Measurements from ENCODE around the gene SSPN. TPM values are rescaled to one million over a fixed set of nuclear protein-coding genes. Genes with fewer than 3 reads are reported as not detected.
A peak's percentile ranks its signal among the peaks of the same experiment; 100 is the strongest.

SSPN gene
- total and polyA plus RNA-seq, 2 experiments from 2014 or later = 1.1 to 2.3 TPM

DNA sequence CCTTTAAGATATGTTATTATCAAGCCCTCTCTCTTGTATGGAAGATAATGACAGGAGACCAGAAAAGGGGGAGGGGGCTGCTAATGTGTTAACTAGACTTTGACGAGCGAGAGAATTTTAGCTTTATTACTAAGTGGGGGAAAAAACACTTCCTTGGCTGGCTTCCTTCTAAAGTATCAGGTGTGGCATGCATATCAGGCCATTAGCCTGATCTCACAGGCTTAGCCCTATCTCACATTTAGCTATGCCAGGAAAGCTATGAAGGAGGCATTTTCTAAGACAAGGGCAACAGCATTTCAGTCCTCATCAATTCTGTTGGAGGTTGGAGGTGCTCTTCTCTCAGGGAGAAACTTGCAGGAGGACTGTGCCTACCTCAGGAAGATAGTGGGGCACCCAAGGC lies 9.9 kb downstream of the SSPN start (continued):
- TF ChIP-seq, protein P1, sequence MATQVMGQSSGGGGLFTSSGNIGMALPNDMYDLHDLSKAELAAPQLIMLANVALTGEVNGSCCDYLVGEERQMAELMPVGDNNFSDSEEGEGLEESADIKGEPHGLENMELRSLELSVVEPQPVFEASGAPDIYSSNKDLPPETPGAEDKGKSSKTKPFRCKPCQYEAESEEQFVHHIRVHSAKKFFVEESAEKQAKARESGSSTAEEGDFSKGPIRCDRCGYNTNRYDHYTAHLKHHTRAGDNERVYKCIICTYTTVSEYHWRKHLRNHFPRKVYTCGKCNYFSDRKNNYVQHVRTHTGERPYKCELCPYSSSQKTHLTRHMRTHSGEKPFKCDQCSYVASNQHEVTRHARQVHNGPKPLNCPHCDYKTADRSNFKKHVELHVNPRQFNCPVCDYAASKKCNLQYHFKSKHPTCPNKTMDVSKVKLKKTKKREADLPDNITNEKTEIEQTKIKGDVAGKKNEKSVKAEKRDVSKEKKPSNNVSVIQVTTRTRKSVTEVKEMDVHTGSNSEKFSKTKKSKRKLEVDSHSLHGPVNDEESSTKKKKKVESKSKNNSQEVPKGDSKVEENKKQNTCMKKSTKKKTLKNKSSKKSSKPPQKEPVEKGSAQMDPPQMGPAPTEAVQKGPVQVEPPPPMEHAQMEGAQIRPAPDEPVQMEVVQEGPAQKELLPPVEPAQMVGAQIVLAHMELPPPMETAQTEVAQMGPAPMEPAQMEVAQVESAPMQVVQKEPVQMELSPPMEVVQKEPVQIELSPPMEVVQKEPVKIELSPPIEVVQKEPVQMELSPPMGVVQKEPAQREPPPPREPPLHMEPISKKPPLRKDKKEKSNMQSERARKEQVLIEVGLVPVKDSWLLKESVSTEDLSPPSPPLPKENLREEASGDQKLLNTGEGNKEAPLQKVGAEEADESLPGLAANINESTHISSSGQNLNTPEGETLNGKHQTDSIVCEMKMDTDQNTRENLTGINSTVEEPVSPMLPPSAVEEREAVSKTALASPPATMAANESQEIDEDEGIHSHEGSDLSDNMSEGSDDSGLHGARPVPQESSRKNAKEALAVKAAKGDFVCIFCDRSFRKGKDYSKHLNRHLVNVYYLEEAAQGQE (IDR thresholded peaks at IDR 0.05; ENCODE audit: unreplicated experiment) = no peak
- TF ChIP-seq ZNF114 (CRISPR knock-in tag; IDR thresholded peaks at IDR 0.05) (no peak), EZH2phosphoT487 (IDR thresholded peaks at IDR 0.05; ENCODE audit: unreplicated experiment) (no peak)

DNA sequence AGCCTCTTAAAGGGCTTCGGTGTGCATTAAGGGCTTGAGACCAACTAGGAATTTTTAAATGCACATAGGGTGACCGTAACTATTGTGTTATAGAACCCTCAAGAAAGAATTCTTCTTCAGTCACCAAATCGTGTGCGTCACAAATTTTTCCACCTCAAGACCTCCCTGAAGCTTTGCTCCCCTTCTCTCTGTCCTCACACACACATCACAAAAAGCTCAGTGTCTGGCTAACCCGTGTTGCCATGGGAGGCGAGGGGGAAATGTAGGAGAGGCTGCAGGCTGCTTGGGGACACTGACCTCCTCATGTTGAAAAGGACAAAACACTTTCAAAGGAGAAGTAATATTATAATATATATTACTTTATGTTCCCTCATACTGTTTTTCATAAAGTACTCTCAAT lies 10.6 kb downstream of the SSPN start:
- H3K4me3 ChIP-seq = no peak overlapping the region
- H3K4me1 ChIP-seq (ENCODE audit: insufficient read depth) = peaks cover 12% of the 10 kb centered on the region
- H3K36me3 Mint-ChIP-seq (ENCODE audit: low read depth) = no peaks in the 10 kb centered on the region
- DNase-seq (ENCODE audit: low spot score) (no peak), ATAC-seq (no peak)
- H3K27me3 Mint-ChIP-seq (ENCODE audit: insufficient read depth, low read depth, poor library complexity) = peaks cover 2% of the 10 kb centered on the region
- no peaks in the 10 kb centered on the region; the same call in 1 of the 2 replicates for H3K27me3 ChIP-seq (ENCODE audit: insufficient read depth)
- no peak overlapping the region for H3K4me2 ChIP-seq
- H4K20me1 ChIP-seq (replicated peaks; ENCODE audit: insufficient read depth) = no peaks in the 10 kb centered on the region
- no peak overlapping the region for H3K27ac Mint-ChIP-seq
- H3K79me2 ChIP-seq (replicated peaks; ENCODE audit: insufficient read depth) = no peaks in the 10 kb centered on the region
- H3K36me3 ChIP-seq (ENCODE audit: insufficient read depth) = no peaks in the 10 kb centered on the region
- no peaks in the 10 kb centered on the region for H3K9me3 Mint-ChIP-seq
- no peaks in the 10 kb centered on the region for H3K9me2 ChIP-seq (ENCODE audit: insufficient read depth)
- H3F3A ChIP-seq (replicated peaks; ENCODE audit: low read depth) = no peaks in the 10 kb centered on the region
- no peak for TF ChIP-seq CREB1 (CRISPR knock-in tag; IDR thresholded peaks at IDR 0.05; ENCODE audit: low read depth)
- H3K27ac ChIP-seq (ENCODE audit: low read depth) = no peak overlapping the region
- peaks cover 14% of the 10 kb centered on the region for H3K4me1 Mint-ChIP-seq
- no peak overlapping the region for H3K4me3 Mint-ChIP-seq
- H2AFZ ChIP-seq = no peak overlapping the region

DNA sequence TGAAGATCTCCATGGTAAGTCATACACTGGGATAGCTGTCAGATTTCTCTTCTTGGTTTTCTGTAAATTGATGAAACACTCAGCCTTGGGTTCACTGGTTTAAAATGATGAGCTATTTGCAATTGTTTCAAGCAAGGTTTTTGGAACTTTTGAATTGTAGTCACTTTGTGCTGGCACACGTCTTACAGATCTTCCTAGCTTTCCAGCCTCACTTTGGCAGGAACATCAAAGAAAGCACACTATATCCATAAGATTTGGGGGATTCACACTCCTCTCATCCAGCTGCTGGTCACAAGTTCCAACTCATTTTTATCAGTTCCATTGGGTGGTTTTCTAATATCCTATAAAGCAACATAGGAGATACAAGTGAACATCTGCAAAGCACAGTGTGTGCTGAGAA lies 16.0 kb downstream of the SSPN start:
- DNase-seq (ENCODE audit: low spot score) (no peak), ATAC-seq (no peak)
- Mint-ChIP-seq H3K36me3 (ENCODE audit: low read depth) (no peaks in the 10 kb centered on the region), H3K9me3 (no peaks in the 10 kb centered on the region), H3K4me3 (no peak overlapping the region), H3K4me1 (no peaks in the 10 kb centered on the region), H3K27me3 (ENCODE audit: insufficient read depth, low read depth, poor library complexity) (no peaks in the 10 kb centered on the region), H3K27ac (no peak overlapping the region)
- Histone ChIP-seq H3K27me3 (ENCODE audit: insufficient read depth) (no peaks in the 10 kb centered on the region; the same call in 1 of the 2 replicates), H3K4me1 (ENCODE audit: insufficient read depth) (no peaks in the 10 kb centered on the region), H2AFZ (0 out of 2 replicates have a peak overlapping the region, but pooled peaks have one; percentile 6), H3F3A (replicated peaks; ENCODE audit: low read depth) (no peaks in the 10 kb centered on the region), H4K20me1 (replicated peaks; ENCODE audit: insufficient read depth) (no peaks in the 10 kb centered on the region), H3K4me3 (no peak overlapping the region), H3K27ac (ENCODE audit: low read depth) (no peak overlapping the region), H3K9me2 (ENCODE audit: insufficient read depth) (no peaks in the 10 kb centered on the region), H3K36me3 (ENCODE audit: insufficient read depth) (no peaks in the 10 kb centered on the region), H3K79me2 (replicated peaks; ENCODE audit: insufficient read depth) (no peaks in the 10 kb centered on the region), H3K4me2 (no peak overlapping the region)
- TF ChIP-seq, protein P1 (IDR thresholded peaks at IDR 0.05; ENCODE audit: unreplicated experiment) = no peak
- TF ChIP-seq, protein P2, sequence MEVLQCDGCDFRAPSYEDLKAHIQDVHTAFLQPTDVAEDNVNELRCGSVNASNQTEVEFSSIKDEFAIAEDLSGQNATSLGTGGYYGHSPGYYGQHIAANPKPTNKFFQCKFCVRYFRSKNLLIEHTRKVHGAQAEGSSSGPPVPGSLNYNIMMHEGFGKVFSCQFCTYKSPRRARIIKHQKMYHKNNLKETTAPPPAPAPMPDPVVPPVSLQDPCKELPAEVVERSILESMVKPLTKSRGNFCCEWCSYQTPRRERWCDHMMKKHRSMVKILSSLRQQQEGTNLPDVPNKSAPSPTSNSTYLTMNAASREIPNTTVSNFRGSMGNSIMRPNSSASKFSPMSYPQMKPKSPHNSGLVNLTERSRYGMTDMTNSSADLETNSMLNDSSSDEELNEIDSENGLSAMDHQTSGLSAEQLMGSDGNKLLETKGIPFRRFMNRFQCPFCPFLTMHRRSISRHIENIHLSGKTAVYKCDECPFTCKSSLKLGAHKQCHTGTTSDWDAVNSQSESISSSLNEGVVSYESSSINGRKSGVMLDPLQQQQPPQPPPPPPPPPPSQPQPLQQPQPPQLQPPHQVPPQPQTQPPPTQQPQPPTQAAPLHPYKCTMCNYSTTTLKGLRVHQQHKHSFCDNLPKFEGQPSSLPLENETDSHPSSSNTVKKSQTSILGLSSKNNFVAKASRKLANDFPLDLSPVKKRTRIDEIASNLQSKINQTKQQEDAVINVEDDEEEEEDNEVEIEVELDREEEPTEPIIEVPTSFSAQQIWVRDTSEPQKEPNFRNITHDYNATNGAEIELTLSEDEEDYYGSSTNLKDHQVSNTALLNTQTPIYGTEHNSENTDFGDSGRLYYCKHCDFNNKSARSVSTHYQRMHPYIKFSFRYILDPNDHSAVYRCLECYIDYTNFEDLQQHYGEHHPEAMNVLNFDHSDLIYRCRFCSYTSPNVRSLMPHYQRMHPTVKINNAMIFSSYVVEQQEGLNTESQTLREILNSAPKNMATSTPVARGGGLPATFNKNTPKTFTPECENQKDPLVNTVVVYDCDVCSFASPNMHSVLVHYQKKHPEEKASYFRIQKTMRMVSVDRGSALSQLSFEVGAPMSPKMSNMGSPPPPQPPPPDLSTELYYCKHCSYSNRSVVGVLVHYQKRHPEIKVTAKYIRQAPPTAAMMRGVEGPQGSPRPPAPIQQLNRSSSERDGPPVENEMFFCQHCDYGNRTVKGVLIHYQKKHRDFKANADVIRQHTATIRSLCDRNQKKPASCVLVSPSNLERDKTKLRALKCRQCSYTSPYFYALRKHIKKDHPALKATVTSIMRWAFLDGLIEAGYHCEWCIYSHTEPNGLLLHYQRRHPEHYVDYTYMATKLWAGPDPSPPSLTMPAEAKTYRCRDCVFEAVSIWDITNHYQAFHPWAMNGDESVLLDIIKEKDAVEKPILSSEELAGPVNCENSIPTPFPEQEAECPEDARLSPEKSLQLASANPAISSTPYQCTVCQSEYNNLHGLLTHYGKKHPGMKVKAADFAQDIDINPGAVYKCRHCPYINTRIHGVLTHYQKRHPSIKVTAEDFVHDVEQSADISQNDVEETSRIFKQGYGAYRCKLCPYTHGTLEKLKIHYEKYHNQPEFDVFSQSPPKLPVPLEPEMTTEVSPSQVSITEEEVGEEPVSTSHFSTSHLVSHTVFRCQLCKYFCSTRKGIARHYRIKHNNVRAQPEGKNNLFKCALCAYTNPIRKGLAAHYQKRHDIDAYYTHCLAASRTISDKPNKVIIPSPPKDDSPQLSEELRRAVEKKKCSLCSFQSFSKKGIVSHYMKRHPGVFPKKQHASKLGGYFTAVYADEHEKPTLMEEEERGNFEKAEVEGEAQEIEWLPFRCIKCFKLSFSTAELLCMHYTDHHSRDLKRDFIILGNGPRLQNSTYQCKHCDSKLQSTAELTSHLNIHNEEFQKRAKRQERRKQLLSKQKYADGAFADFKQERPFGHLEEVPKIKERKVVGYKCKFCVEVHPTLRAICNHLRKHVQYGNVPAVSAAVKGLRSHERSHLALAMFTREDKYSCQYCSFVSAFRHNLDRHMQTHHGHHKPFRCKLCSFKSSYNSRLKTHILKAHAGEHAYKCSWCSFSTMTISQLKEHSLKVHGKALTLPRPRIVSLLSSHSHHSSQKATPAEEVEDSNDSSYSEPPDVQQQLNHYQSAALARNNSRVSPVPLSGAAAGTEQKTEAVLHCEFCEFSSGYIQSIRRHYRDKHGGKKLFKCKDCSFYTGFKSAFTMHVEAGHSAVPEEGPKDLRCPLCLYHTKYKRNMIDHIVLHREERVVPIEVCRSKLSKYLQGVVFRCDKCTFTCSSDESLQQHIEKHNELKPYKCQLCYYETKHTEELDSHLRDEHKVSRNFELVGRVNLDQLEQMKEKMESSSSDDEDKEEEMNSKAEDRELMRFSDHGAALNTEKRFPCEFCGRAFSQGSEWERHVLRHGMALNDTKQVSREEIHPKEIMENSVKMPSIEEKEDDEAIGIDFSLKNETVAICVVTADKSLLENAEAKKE (CRISPR knock-in tag; IDR thresholded peaks at IDR 0.05) = no peak
- TF ChIP-seq ZNF331 (CRISPR knock-in tag; IDR thresholded peaks at IDR 0.05; ENCODE audit: low read depth) (no peak), NANOG (IDR thresholded peaks at IDR 0.05; ENCODE audit: borderline replicate concordance) (no peak)
